HepG2 (cell line): ENCODE measurements around the gene ZNF429. TPM values are rescaled to one million over a fixed set of nuclear protein-coding genes. Genes with fewer than 3 reads are reported as not detected.

Experiments used
- ATAC-seq: fragments of 200-7000 bp; cut with Tn5 transposase; 3 replicates; pipeline ENCODE4 v1.9.1; 2020; ENCODE audit warnings: mild to moderate bottlenecking, moderate library complexity
- BruUV-seq: library from RNA; stranded (reverse); fragments of 400-500 nt; replicated peaks from 2 replicates; lab custom pipeline; 2021; lab: Mats Ljungman, UMichigan
- CTCF ChIA-PET: fragments of 300-600 bp; formaldehyde crosslinking; extraction: SDS; loops from one replicate; lab custom pipeline; 2021; ENCODE audit warnings: low total read pairs, inconsistent platforms, low intra/inter-chr PET ratio; lab: Yijun Ruan, JAX
- POLR2A ChIA-PET: fragments of 350-600 bp; sonication (Branson Sonifier 250); formaldehyde crosslinking; loops from one replicate; lab custom pipeline; 2020; ENCODE audit warnings: antibody characterized with exemption, inconsistent platforms; lab: Yijun Ruan, JAX
- DNase-seq: peaks from one replicate; pipeline ENCODE4 v3.0.0-alpha.2; 2015; ENCODE audit warnings: low spot score
- FAIRE-seq: peaks from 3 replicates; lab custom pipeline; 2011; peaks lifted over from hg19 to GRCh38; lab: Jason Lieb, UNC
- H2AFZ ChIP-seq: one replicate; pipeline ENCODE4 v1.6.1; 2011; ENCODE audit warnings: low read length, inconsistent platforms
- H3K27ac ChIP-seq: fragments of 300-600 bp; 3 replicates; pipeline ENCODE4 v1.8.0; 2011; ENCODE audit warnings: mixed run types, mild to moderate bottlenecking, mixed read lengths, low read length, inconsistent platforms; ENCODE audit not compliant: insufficient read depth; ENCODE audit errors: extremely low read length
- H3K27me3 ChIP-seq, 2 experiments: fragments of 200-600 bp in 1 of 2; 2 replicates in 1 of 2; 3 replicates in 1 of 2; pipeline versions ENCODE4 v1.6.0 to v1.8.0; 2011; ENCODE audit warnings: low read length in 2 of 2, mild to moderate bottlenecking in 2 of 2, moderate library complexity in 2 of 2, inconsistent platforms in 1 of 2; ENCODE audit not compliant: insufficient read depth in 2 of 2, control insufficient read depth in 1 of 2
- H3K36me3 ChIP-seq, 2 experiments: fragments of 200-600 bp in 1 of 2; replicated peaks in 1 of 2; 2 replicates in 1 of 2; 3 replicates in 1 of 2; pipeline versions ENCODE4 v1.5.1 to v1.8.0; 2011; ENCODE audit warnings: low read length in 2 of 2, inconsistent platforms in 1 of 2; ENCODE audit not compliant: insufficient read depth in 2 of 2, control insufficient read depth in 1 of 2
- H3K4me1 ChIP-seq: 2 replicates; pipeline ENCODE4 v1.5.1; 2012; ENCODE audit warnings: low read length, inconsistent platforms; ENCODE audit not compliant: insufficient read depth
- H3K4me2 ChIP-seq: 2 replicates; pipeline ENCODE4 v1.6.0; 2011; ENCODE audit warnings: low read depth, low read length, inconsistent platforms
- H3K4me3 ChIP-seq, 3 experiments: fragments of 200-600 bp in 1 of 3; sonication (generic), shearing (Covaris generic) in 1 of 3; replicated peaks in 1 of 3; 2 replicates each; pipeline ENCODE4 v1.5.1; 2011 to 2016; ENCODE audit warnings: low read length in 3 of 3, inconsistent platforms in 2 of 3, low read depth in 2 of 3, mild to moderate bottlenecking in 2 of 3, control low read depth in 1 of 3, mixed read lengths in 1 of 3; ENCODE audit not compliant: insufficient read depth in 1 of 3
- H3K79me2 ChIP-seq: one replicate; pipeline ENCODE4 v1.6.1; 2011; ENCODE audit warnings: low read length, inconsistent platforms; ENCODE audit not compliant: insufficient read depth
- H3K9ac ChIP-seq: 2 replicates; pipeline ENCODE4 v1.6.0; 2011; ENCODE audit warnings: mild to moderate bottlenecking, low read depth, low read length, inconsistent platforms; ENCODE audit not compliant: insufficient read depth
- H3K9me3 ChIP-seq: 2 replicates; pipeline ENCODE4 v1.5.1; 2012; ENCODE audit warnings: mild to moderate bottlenecking, low read length
- H4K20me1 ChIP-seq: 2 replicates; pipeline ENCODE4 v1.6.0; 2011; ENCODE audit warnings: inconsistent platforms, mild to moderate bottlenecking, low read length, moderate library complexity; ENCODE audit not compliant: insufficient read depth
- CHD4 ChIP-seq: fragments of 200-600 bp; sonication (generic); IDR thresholded peaks from 2 replicates; pipeline ENCODE4 v1.7.0; 2017; ENCODE audit warnings: mild to moderate bottlenecking, low read length, borderline replicate concordance
- CTCF ChIP-seq: sonication (generic); formaldehyde crosslinking; IDR thresholded peaks from 2 replicates; pipeline ENCODE4 v1.5.0; 2020; ENCODE audit warnings: mild to moderate bottlenecking, missing genetic modification reagents, moderate library complexity
- GATA4 ChIP-seq: sonication (generic); IDR thresholded peaks from 2 replicates; pipeline ENCODE4 v1.6.1; 2016; ENCODE audit warnings: antibody characterized with exemption, low read depth, borderline replicate concordance
- GPBP1L1 ChIP-seq: sonication (generic); formaldehyde crosslinking; IDR thresholded peaks from 2 replicates; pipeline ENCODE4 v1.5.0; 2020; ENCODE audit warnings: mild to moderate bottlenecking, missing genetic modification reagents
- HIC2 ChIP-seq: sonication (generic); formaldehyde crosslinking; IDR thresholded peaks from 2 replicates; pipeline ENCODE4 v1.9.0; 2022; ENCODE audit warnings: low read depth, missing genetic modification reagents
- MEIS1 ChIP-seq: sonication (generic); formaldehyde crosslinking; IDR thresholded peaks from 2 replicates; pipeline ENCODE4 v1.9.0; 2021; ENCODE audit warnings: mild to moderate bottlenecking, missing genetic modification reagents, moderate library complexity, borderline replicate concordance
- POLR2G ChIP-seq: fragments of 200-400 bp; formaldehyde crosslinking; IDR thresholded peaks from 2 replicates; pipeline ENCODE4 v1.6.1; 2018; ENCODE audit warnings: mild to moderate bottlenecking, low read depth, low read length, moderate library complexity
- STAG1 ChIP-seq: sonication (generic); formaldehyde crosslinking; IDR thresholded peaks from 2 replicates; pipeline ENCODE4 v1.4.0; 2020; ENCODE audit warnings: missing genetic modification reagents
- TERF1 ChIP-seq: sonication (generic); formaldehyde crosslinking; IDR thresholded peaks from 2 replicates; pipeline ENCODE4 v1.8.0; 2022; ENCODE audit warnings: mild to moderate bottlenecking, missing genetic modification reagents, moderate library complexity
- ZMAT3 ChIP-seq: sonication (generic); formaldehyde crosslinking; conservative IDR thresholded peaks from 2 replicates; pipeline ENCODE4 v1.7.0; 2021; ENCODE audit warnings: missing genetic modification reagents
- ZNF17 ChIP-seq: sonication (generic); formaldehyde crosslinking; IDR thresholded peaks from 2 replicates; pipeline ENCODE4 v1.5.0; 2020; ENCODE audit warnings: mild to moderate bottlenecking, missing genetic modification reagents
- ZNF275 ChIP-seq: sonication (generic); formaldehyde crosslinking; IDR thresholded peaks from 2 replicates; pipeline ENCODE4 v1.8.0; 2022; ENCODE audit warnings: missing genetic modification reagents, mild to moderate bottlenecking, inconsistent platforms, borderline replicate concordance
- ZNF3 ChIP-seq: IDR thresholded peaks from 2 replicates; pipeline ENCODE4 v1.7.0; 2017; ENCODE audit warnings: inconsistent platforms
- ZNF333 ChIP-seq: sonication (generic); formaldehyde crosslinking; IDR thresholded peaks from 2 replicates; pipeline ENCODE4 v1.4.0; 2020; ENCODE audit warnings: mild to moderate bottlenecking, missing genetic modification reagents, borderline replicate concordance
- ZNF547 ChIP-seq: sonication (generic); formaldehyde crosslinking; IDR thresholded peaks from 2 replicates; pipeline ENCODE4 v1.5.1; 2020; ENCODE audit warnings: mild to moderate bottlenecking, missing genetic modification reagents
- ZNF660 ChIP-seq: sonication (generic); formaldehyde crosslinking; IDR thresholded peaks from 2 replicates; pipeline ENCODE4 v1.5.1; 2020; ENCODE audit warnings: mild to moderate bottlenecking, low read depth, missing genetic modification reagents, borderline replicate concordance
- WGBS: methylation state at CpG from one replicate; pipeline ENCODE4 v1.1.6; 2017; ENCODE audit warnings: low lambda C conversion rate; 5-methylcytosine and 5-hydroxymethylcytosine counted together
- in situ Hi-C: cut with HindIII; loops from 2 replicates; pipeline ENCODE4 v1.10.0; 2017; ENCODE audit warnings: low pct_unique_long_range_greater_than_20kb; ENCODE audit not compliant: extremely low pct_ligation_motif_present
- intact Hi-C: fragments of 100-400 bp; cut with micrococcal nuclease; formaldehyde crosslinking; loops from one replicate; pipeline ENCODE4 v1.10.0; 2022; ENCODE audit not compliant: unreplicated experiment
- polyA plus RNA-seq, 8 experiments: library from polyadenylated mRNA; depleted of rRNA in 3 of 8; stranded (reverse) in 7 of 8; unstranded in 1 of 8; fragments of >200 nt; fragmentation: Illumina TruSeq in 4 of 8; extraction: Trizol in 4 of 8; gene quantifications; 2 replicates each; pipeline versions ENCODE4 v1.2.1 to v1.2.3, GENCODE V29; 2011 to 2016; ENCODE audit warnings: low read depth in 4 of 8, missing spikeins in 1 of 8, mixed read lengths in 1 of 8; ENCODE audit not compliant: insufficient read depth in 1 of 8
- total RNA-seq, 5 experiments: library from RNA; depleted of rRNA; stranded (reverse); fragments of >200 nt; fragmentation: Illumina TruSeq; extraction: Trizol; gene quantifications; 2 replicates each; pipeline ENCODE4 v1.2.3, GENCODE V29; 2016; ENCODE audit warnings: low read depth in 1 of 5

The ZNF429 gene
- total and polyA plus RNA-seq, 2 of the 13 experiments (the other 11 are each of a cell fraction or from before 2014, with no cell fraction given): 3.3 to 3.4 TPM

GRCh38 chr19:21482863-21483276, 22.5 kb upstream of the ZNF429 start:
- no peak overlapping the region for H2AFZ ChIP-seq
- ATAC-seq (peak; percentile 76), DNase-seq (peak; percentile 6), FAIRE-seq (no peak)
- WGBS: 58% methylated on average over 15 of the region's 18 CpGs
- H3K4me3 ChIP-seq: no peak overlapping the region
- H3K4me2 ChIP-seq: no peak overlapping the region
- TF ChIP-seq MEIS1 (CRISPR knock-in tag) (no peak), GATA4 (no peak), ZNF547 (CRISPR knock-in tag) (no peak), ZNF333 (CRISPR knock-in tag) (no peak), ZMAT3 (no peak), ZNF17 (CRISPR knock-in tag) (no peak), ZNF275 (CRISPR knock-in tag) (no peak), STAG1 (CRISPR knock-in tag) (peak; percentile 75), CHD4 (no peak), HIC2 (CRISPR knock-in tag) (no peak), GPBP1L1 (no peak), TERF1 (CRISPR knock-in tag) (no peak), POLR2G (no peak), ZNF660 (CRISPR knock-in tag) (no peak), CTCF (CRISPR knock-in tag) (peak; percentile 55), ZNF3 (CRISPR knock-in tag) (no peak)
- no peaks in the 10 kb centered on the region for H3K4me1 ChIP-seq
- ChIA-PET POLR2A (no interaction called here), CTCF (no interaction called here)
- BruUV-seq: no TSS peak
- H3K79me2 ChIP-seq: no peaks in the 10 kb centered on the region
- intact Hi-C loops: no loop called here
- no peak overlapping the region for H3K9ac ChIP-seq
- H3K27ac ChIP-seq: no peak overlapping the region
- in situ Hi-C loops: no loop called here
- no peaks in the 10 kb centered on the region for H4K20me1 ChIP-seq
- H3K9me3 ChIP-seq: peaks cover 56% of the 10 kb centered on the region
- H3K27me3 ChIP-seq: no peaks in the 10 kb centered on the region
- no peaks in the 10 kb centered on the region for H3K36me3 ChIP-seq
